ENCODE results near the gene SPATA3. TPM values are rescaled to one million over a fixed set of nuclear protein-coding genes. Genes with fewer than 3 reads are reported as not detected.

Gene SPATA3
- total RNA-seq, 1 experiment from 2014 or later: not detected

- TF ChIP-seq EZH2 (IDR thresholded peaks at IDR 0.05; ENCODE audit: low read length, unreplicated experiment) (no peak), CTCF (conservative IDR thresholded peaks at IDR 0.05; ENCODE audit: low read depth, low read length) (no peak), EZH2phosphoT487 (IDR thresholded peaks at IDR 0.05; ENCODE audit: borderline replicate concordance, low read length) (no peak)
- no peaks in the 10 kb centered on the region for H4K20me1 ChIP-seq (ENCODE audit: low read length)
- H3K4me1 ChIP-seq (ENCODE audit: insufficient read depth, low read length): 0 out of 2 replicates have a peak, but pooled peaks cover 13% of the 10 kb centered on the region
- no peak overlapping the region for H3K9ac ChIP-seq (ENCODE audit: low read length)
- intact Hi-C loops (cut with micrococcal nuclease): no loop called here
- H3K36me3 ChIP-seq (ENCODE audit: low read depth, low read length): no peaks in the 10 kb centered on the region
- no peak overlapping the region for H3K4me2 ChIP-seq (ENCODE audit: low read length)
- H3K4me3 ChIP-seq (ENCODE audit: low read length): no peak overlapping the region
- ATAC-seq: no peak
- no peak overlapping the region for H3K27ac ChIP-seq (ENCODE audit: low read length)
- no peaks in the 10 kb centered on the region for H3K79me2 ChIP-seq (ENCODE audit: low read length)
- no peak overlapping the region for H2AFZ ChIP-seq (ENCODE audit: low read length)
- no peaks in the 10 kb centered on the region for H3K27me3 ChIP-seq (ENCODE audit: low read length)
- no peaks in the 10 kb centered on the region for H3K9me3 ChIP-seq (ENCODE audit: low read length)
- no peaks in the 10 kb centered on the region for H3K9me2 ChIP-seq (replicated peaks; ENCODE audit: low read length)
- BruUV-seq (replicated peaks): no TSS peak
- ChIA-PET POLR2A (ENCODE audit: unreplicated experiment) (no interaction called here), CTCF (no interaction called here)
- no peaks in the 10 kb centered on the region for H3F3A ChIP-seq (ENCODE audit: low read length, unreplicated experiment)
- DNase-seq: no peak
Measured at GRCh38 chr2:230960026-230960425, 35.9 kb upstream of the SPATA3 start.

GRCh38 chr2:230961091-230961491, 34.8 kb upstream of the SPATA3 start:
- Histone ChIP-seq H3K4me1 (ENCODE audit: insufficient read depth, low read length) (0 out of 2 replicates have a peak, but pooled peaks cover 13% of the 10 kb centered on the region), H3K27me3 (ENCODE audit: low read length) (no peaks in the 10 kb centered on the region), H3F3A (ENCODE audit: low read length, unreplicated experiment) (no peaks in the 10 kb centered on the region), H3K27ac (ENCODE audit: low read length) (no peak overlapping the region), H2AFZ (ENCODE audit: low read length) (no peak overlapping the region), H4K20me1 (ENCODE audit: low read length) (no peaks in the 10 kb centered on the region), H3K9ac (ENCODE audit: low read length) (no peak overlapping the region), H3K9me2 (replicated peaks; ENCODE audit: low read length) (no peaks in the 10 kb centered on the region), H3K79me2 (ENCODE audit: low read length) (no peaks in the 10 kb centered on the region), H3K9me3 (ENCODE audit: low read length) (no peaks in the 10 kb centered on the region), H3K4me3 (ENCODE audit: low read length) (no peak overlapping the region), H3K4me2 (ENCODE audit: low read length) (no peak overlapping the region), H3K36me3 (ENCODE audit: low read depth, low read length) (no peaks in the 10 kb centered on the region)
- POLR2A ChIA-PET (ENCODE audit: unreplicated experiment): no interaction called here
- intact Hi-C loops (cut with micrococcal nuclease): no loop called here
- ATAC-seq (no peak), DNase-seq (no peak)
- BruUV-seq (replicated peaks): no TSS peak
- CTCF ChIA-PET: no interaction called here
- TF ChIP-seq EZH2phosphoT487 (IDR thresholded peaks at IDR 0.05; ENCODE audit: borderline replicate concordance, low read length) (no peak), EZH2 (IDR thresholded peaks at IDR 0.05; ENCODE audit: low read length, unreplicated experiment) (no peak), CTCF (conservative IDR thresholded peaks at IDR 0.05; ENCODE audit: low read depth, low read length) (no peak)

GRCh38 chr2:230964136-230964730, 31.7 kb upstream of the SPATA3 start:
- no TSS peak for BruUV-seq (replicated peaks)
- H3K27me3 ChIP-seq (ENCODE audit: low read length): no peaks in the 10 kb centered on the region
- H3K36me3 ChIP-seq (ENCODE audit: low read depth, low read length): no peaks in the 10 kb centered on the region
- H3K9me2 ChIP-seq (replicated peaks; ENCODE audit: low read length): no peaks in the 10 kb centered on the region
- TF ChIP-seq EZH2 (IDR thresholded peaks at IDR 0.05; ENCODE audit: low read length, unreplicated experiment) (no peak), EZH2phosphoT487 (IDR thresholded peaks at IDR 0.05; ENCODE audit: borderline replicate concordance, low read length) (no peak), CTCF (conservative IDR thresholded peaks at IDR 0.05; ENCODE audit: low read depth, low read length) (no peak)
- H3K4me3 ChIP-seq (ENCODE audit: low read length): no peak overlapping the region
- DNase-seq: no peak
- H3K79me2 ChIP-seq (ENCODE audit: low read length): no peaks in the 10 kb centered on the region
- H4K20me1 ChIP-seq (ENCODE audit: low read length): no peaks in the 10 kb centered on the region
- no peaks in the 10 kb centered on the region for H3K4me1 ChIP-seq (ENCODE audit: insufficient read depth, low read length)
- H3F3A ChIP-seq (ENCODE audit: low read length, unreplicated experiment): no peaks in the 10 kb centered on the region
- H3K27ac ChIP-seq (ENCODE audit: low read length): no peak overlapping the region
- ATAC-seq: no peak
- intact Hi-C loops (cut with micrococcal nuclease): no loop called here
- H3K4me2 ChIP-seq (ENCODE audit: low read length): no peak overlapping the region
- H3K9me3 ChIP-seq (ENCODE audit: low read length): no peaks in the 10 kb centered on the region
- CTCF ChIA-PET: no interaction called here
- no peak overlapping the region for H3K9ac ChIP-seq (ENCODE audit: low read length)
- no peak overlapping the region for H2AFZ ChIP-seq (ENCODE audit: low read length)
- POLR2A ChIA-PET (ENCODE audit: unreplicated experiment): no interaction called here

All from PC-3 (cell line).